ENCODE results near the gene NTRK2. TPM values are rescaled to one million over a fixed set of nuclear protein-coding genes. Genes with fewer than 3 reads are reported as not detected.

NTRK2 gene
- total RNA-seq, 1 donor, result not detected

- DNase-seq (ENCODE audit: low read depth), result peak; percentile 12
- peak; percentile 42 for TF ChIP-seq CTCF (IDR thresholded peaks at IDR 0.05; ENCODE audit: insufficient read depth, low read depth, low read length)
- H3K4me3 ChIP-seq (ENCODE audit: low read depth, low read length), result peak overlapping the region; percentile 6
Measured at GRCh38 chr9:84668196-84669012, 1.1 kb upstream of the NTRK2 start.

GRCh38 chr9:84669013-84669287, 579 bp upstream of the NTRK2 start:
- no peak for DNase-seq (ENCODE audit: low read depth)
- no peak overlapping the region for H3K4me3 ChIP-seq (ENCODE audit: low read depth, low read length)
- TF ChIP-seq CTCF (IDR thresholded peaks at IDR 0.05; ENCODE audit: insufficient read depth, low read depth, low read length), result no peak

- no peak for DNase-seq (ENCODE audit: low read depth)
- TF ChIP-seq CTCF (IDR thresholded peaks at IDR 0.05; ENCODE audit: insufficient read depth, low read depth, low read length), result no peak
- no peak overlapping the region for H3K4me3 ChIP-seq (ENCODE audit: low read depth, low read length)
Measured at GRCh38 chr9:84670138-84671041, 861 bp downstream of the NTRK2 start.

- no peak for DNase-seq (ENCODE audit: low read depth)
- no peak for TF ChIP-seq CTCF (IDR thresholded peaks at IDR 0.05; ENCODE audit: insufficient read depth, low read depth, low read length)
- no peak overlapping the region for H3K4me3 ChIP-seq (ENCODE audit: low read depth, low read length)
Measured at GRCh38 chr9:84671586-84672521, 2.3 kb downstream of the NTRK2 start.

GRCh38 chr9:84673806-84674205, 4.3 kb downstream of the NTRK2 start:
- TF ChIP-seq CTCF (IDR thresholded peaks at IDR 0.05; ENCODE audit: insufficient read depth, low read depth, low read length), result no peak
- DNase-seq (ENCODE audit: low read depth), result no peak
- H3K4me3 ChIP-seq (ENCODE audit: low read depth, low read length), result no peak overlapping the region

GRCh38 chr9:84677080-84677479, 7.6 kb downstream of the NTRK2 start:
- no peak overlapping the region for H3K4me3 ChIP-seq (ENCODE audit: low read depth, low read length)
- no peak for DNase-seq (ENCODE audit: low read depth)
- TF ChIP-seq CTCF (IDR thresholded peaks at IDR 0.05; ENCODE audit: insufficient read depth, low read depth, low read length), result no peak
